Tibial artery (tissue), 4 donors: ENCODE results near the gene DRICH1.

Source experiments
- DNase-seq, 2 donors: peaks; one replicate each; pipeline ENCODE4 v3.0.0-alpha.2; 2019
- H3K27ac ChIP-seq, 2 donors: fragments of 200-600 bp; sonication (generic) in 1 of 2; 1 replicate in 1 of 2; 2 replicates in 1 of 2; pipeline ENCODE4 v1.5.1; 2018 to 2019; ENCODE audit warnings: mild to moderate bottlenecking in 1 of 2
- H3K27me3 ChIP-seq, 2 donors: fragments of 200-600 bp; sonication (generic) in 1 of 2; one replicate each; pipeline versions ENCODE4 v1.5.1 to v1.6.0; 2016 to 2019
- H3K36me3 ChIP-seq, 3 donors: fragments of 200-600 bp; sonication (generic) in 2 of 3; one replicate each; pipeline ENCODE4 v1.5.1; 2016 to 2019; ENCODE audit warnings: mild to moderate bottlenecking in 2 of 3
- H3K4me1 ChIP-seq, 4 donors: fragments of 200-600 bp; sonication (generic) in 2 of 4; 1 replicate in 3 of 4; 2 replicates in 1 of 4; pipeline ENCODE4 v1.5.1; 2016 to 2019
- H3K4me3 ChIP-seq, 2 donors: fragments of 200-600 bp; sonication (generic) in 1 of 2; 1 replicate in 1 of 2; 2 replicates in 1 of 2; pipeline ENCODE4 v1.5.1; 2018 to 2019; ENCODE audit warnings: mild to moderate bottlenecking in 2 of 2
- H3K9me3 ChIP-seq, 3 donors: fragments of 200-600 bp; sonication (generic) in 1 of 3; one replicate each; pipeline ENCODE4 v1.5.1; 2016 to 2019
- intact Hi-C: fragments of 100-400 bp; cut with DNase I; formaldehyde crosslinking; loops from one replicate; pipeline ENCODE4 v1.15.0; 2023; ENCODE audit warnings: low total_unique reads
- TF ChIP-seq, protein P1 (sequence below), 2 experiments: fragments of 200-600 bp in 1 of 2; fragments of 450-650 bp in 1 of 2; IDR thresholded peaks; one replicate each; pipeline ENCODE4 v1.5.1; 2017 to 2019; ENCODE audit warnings: antibody characterized with exemption in 2 of 2, mild to moderate bottlenecking in 1 of 2, moderate library complexity in 1 of 2

Gene DRICH1

GRCh38 chr22:23569716-23570115 is 62.4 kb downstream of the DRICH1 start:
- intact Hi-C loops: no loop called here
- TF ChIP-seq, protein P1, sequence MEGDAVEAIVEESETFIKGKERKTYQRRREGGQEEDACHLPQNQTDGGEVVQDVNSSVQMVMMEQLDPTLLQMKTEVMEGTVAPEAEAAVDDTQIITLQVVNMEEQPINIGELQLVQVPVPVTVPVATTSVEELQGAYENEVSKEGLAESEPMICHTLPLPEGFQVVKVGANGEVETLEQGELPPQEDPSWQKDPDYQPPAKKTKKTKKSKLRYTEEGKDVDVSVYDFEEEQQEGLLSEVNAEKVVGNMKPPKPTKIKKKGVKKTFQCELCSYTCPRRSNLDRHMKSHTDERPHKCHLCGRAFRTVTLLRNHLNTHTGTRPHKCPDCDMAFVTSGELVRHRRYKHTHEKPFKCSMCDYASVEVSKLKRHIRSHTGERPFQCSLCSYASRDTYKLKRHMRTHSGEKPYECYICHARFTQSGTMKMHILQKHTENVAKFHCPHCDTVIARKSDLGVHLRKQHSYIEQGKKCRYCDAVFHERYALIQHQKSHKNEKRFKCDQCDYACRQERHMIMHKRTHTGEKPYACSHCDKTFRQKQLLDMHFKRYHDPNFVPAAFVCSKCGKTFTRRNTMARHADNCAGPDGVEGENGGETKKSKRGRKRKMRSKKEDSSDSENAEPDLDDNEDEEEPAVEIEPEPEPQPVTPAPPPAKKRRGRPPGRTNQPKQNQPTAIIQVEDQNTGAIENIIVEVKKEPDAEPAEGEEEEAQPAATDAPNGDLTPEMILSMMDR (IDR thresholded peaks at IDR 0.05): no peak
- Histone ChIP-seq H3K4me1 (peaks cover 0 to 15% (median 14%) of the 10 kb centered on the region in 4 donors), H3K36me3 (no peaks in the 10 kb centered on the region), H3K4me3 (no peak overlapping the region), H3K27me3 (peaks cover 5 to 29% of the 10 kb centered on the region in 2 donors), H3K27ac (no peak overlapping the region), H3K9me3 (no peaks in the 10 kb centered on the region)
- DNase-seq: peak in 1 of 2 donors; percentile 9

DNA sequence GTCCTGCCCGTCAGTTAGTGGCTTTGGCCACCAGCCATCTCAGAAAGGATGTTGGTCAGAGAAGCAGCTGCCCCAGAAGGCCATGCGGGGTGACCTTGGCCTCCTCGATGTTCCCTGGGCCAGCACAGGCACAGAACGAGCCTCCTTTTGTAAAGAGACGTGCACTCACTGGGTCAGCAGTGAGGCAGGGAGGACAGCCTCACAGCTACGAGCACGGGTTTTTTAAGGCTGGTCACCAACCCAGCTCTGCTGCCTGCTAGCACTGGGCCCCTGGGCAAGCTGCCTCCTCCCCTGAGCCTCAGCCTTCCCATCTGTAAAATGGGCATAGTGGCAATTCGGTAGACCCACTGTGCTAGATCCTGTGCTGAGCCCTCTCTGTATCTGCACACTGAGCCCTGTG is 62.8 kb downstream of the DRICH1 start:
- Histone ChIP-seq H3K27ac (no peak overlapping the region), H3K4me1 (peaks cover 0 to 15% (median 14%) of the 10 kb centered on the region in 4 donors), H3K9me3 (no peaks in the 10 kb centered on the region), H3K4me3 (no peak overlapping the region), H3K36me3 (no peaks in the 10 kb centered on the region), H3K27me3 (peaks cover 5 to 32% of the 10 kb centered on the region in 2 donors)
- DNase-seq: no peak
- intact Hi-C loops: no loop called here
- TF ChIP-seq, protein P1 (IDR thresholded peaks at IDR 0.05): no peak

GRCh38 chr22:23566705-23567475 is 65.2 kb downstream of the DRICH1 start:
- peaks cover 0 to 15% (median 14%) of the 10 kb centered on the region in 4 donors for H3K4me1 ChIP-seq
- TF ChIP-seq, protein P1 (IDR thresholded peaks at IDR 0.05): no peak
- H3K4me3 ChIP-seq: peak overlapping the region in 1 of 2 donors; percentile 50
- peak in 1 of 2 donors; percentile 60 for DNase-seq
- peaks cover 5 to 48% of the 10 kb centered on the region in 2 donors for H3K27me3 ChIP-seq
- intact Hi-C loops: no loop called here
- no peak overlapping the region for H3K27ac ChIP-seq
- H3K36me3 ChIP-seq: no peaks in the 10 kb centered on the region
- H3K9me3 ChIP-seq: no peaks in the 10 kb centered on the region

DNA sequence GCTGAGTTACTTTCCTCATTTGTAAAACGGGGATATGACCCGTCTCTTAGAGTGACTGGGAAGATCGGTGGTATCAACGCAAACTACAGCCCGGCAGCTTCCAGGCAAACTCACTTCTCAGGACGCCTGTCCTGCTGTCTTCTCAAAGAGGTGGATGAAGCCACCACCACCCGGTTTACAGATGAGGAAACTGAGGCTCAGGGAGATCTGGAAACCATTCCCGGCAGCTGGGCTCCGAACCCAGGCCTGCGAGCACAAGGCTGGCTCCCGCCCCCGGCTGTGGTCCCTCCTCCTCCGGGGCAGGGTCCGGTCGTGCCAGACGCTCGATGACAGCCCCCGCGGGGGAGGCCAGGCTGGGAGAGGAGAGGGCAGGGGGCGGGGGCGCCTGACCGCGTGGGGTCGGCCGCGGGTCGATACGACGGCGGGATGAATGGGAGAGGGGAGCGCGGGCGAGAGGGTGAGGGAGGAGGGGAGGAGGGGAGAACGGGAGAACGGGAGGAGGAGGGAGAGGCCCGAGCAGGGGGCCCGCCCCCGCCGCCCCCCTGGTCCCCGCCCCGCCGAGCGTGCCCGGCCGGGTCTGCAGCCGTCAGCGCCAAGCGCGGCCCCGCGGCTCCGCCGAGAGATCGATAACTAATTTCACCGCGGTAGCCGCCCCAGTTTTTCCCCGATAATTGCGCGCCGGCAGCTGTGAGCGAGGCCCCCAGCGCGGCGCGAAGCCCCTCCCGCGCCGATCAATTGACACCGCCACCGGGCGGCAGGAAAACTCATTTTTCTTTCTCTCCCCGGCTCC is 66.0 kb downstream of the DRICH1 start:
- H3K4me3 ChIP-seq: peak overlapping the region; percentile 29 to 50
- intact Hi-C loops: no loop called here
- TF ChIP-seq, protein P1 (IDR thresholded peaks at IDR 0.05): no peak

DNA sequence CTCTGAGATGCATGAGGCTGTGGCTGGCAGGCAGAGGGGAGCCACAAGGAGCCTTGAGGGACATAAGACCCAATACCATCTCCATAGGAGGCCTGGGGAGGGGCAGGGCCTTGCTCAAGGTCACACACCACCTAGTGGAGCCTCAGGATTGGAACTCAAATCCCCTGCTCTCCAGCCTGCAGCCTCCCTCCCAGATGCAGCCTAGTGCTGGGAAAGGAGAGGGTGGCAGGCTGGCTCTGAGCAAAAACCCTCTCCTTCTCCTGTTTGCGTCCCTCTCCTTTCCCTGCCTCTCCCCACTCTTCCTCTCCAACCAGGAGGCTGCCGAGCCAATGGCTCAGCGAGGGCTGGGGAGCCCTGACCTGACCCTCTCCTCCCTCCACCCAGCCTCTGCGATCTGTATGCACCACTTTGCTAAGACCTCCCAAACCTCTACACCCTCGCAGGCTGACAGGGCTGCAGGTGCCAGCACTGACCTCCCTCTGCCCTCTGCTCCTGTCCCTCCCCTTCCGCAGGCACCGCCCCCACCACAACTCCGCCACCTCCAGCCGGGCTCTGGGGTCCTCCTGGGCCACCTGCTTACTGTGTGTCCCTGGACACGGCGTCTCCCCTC is 66.7 kb downstream of the DRICH1 start:
- TF ChIP-seq, protein P1 (IDR thresholded peaks at IDR 0.05): no peak
- Histone ChIP-seq H3K4me3 (peak overlapping the region in 1 of 2 donors; percentile 50), H3K4me1 (peaks cover 0 to 15% (median 14%) of the 10 kb centered on the region in 4 donors), H3K9me3 (no peaks in the 10 kb centered on the region), H3K27me3 (peaks cover 5 to 58% of the 10 kb centered on the region in 2 donors), H3K27ac (no peak overlapping the region), H3K36me3 (no peaks in the 10 kb centered on the region)
- intact Hi-C loops: no loop called here
- DNase-seq: peak in 1 of 2 donors; percentile 53

More for the DNA sequence above, 66.0 kb downstream of the DRICH1 start:
- Histone ChIP-seq H3K4me1 (peaks cover 0 to 15% (median 14%) of the 10 kb centered on the region in 4 donors), H3K27ac (no peak overlapping the region), H3K27me3 (peaks cover 5 to 56% of the 10 kb centered on the region in 2 donors), H3K9me3 (no peaks in the 10 kb centered on the region), H3K36me3 (no peaks in the 10 kb centered on the region)
- DNase-seq: peak in 1 of 2 donors; percentile 57
